H1 (cell line): Measurements from ENCODE around the gene SH2D1B. TPM values are rescaled to one million over a fixed set of nuclear protein-coding genes. Genes with fewer than 3 reads are reported as not detected.

Source experiments
- CTCF ChIA-PET: fragments of 300-600 bp; sonication (Branson Sonifier 250); formaldehyde crosslinking; loops from one replicate; lab custom pipeline; 2021; ENCODE audit not compliant: partially characterized antibody; lab: Charles Lee
- POLR2A ChIA-PET: fragments of 300-600 bp; sonication (Branson Sonifier 250); formaldehyde crosslinking; loops from one replicate; lab custom pipeline; 2021; ENCODE audit warnings: inconsistent platforms; ENCODE audit not compliant: partially characterized antibody; lab: Charles Lee
- DNase-seq, 2 experiments: peaks; one replicate each; pipeline versions ENCODE4 v3.0.0 to v3.0.0-alpha.2; 2010 to 2022; ENCODE audit warnings: low spot score in 2 of 2, low read depth in 1 of 2, mixed read lengths in 1 of 2
- FAIRE-seq: peaks from 2 replicates; lab custom pipeline; 2011; peaks lifted over from hg19 to GRCh38; lab: Jason Lieb, UNC
- H2AFZ ChIP-seq: 2 replicates; pipeline ENCODE4 v1.8.1; 2012; ENCODE audit warnings: low read length, inconsistent platforms
- H2AK5ac ChIP-seq: 2 replicates; pipeline ENCODE4 v1.6.1; 2013; ENCODE audit warnings: low read depth, low read length
- H2BK120ac ChIP-seq: replicated peaks from 2 replicates; pipeline ENCODE3; 2013; ENCODE audit warnings: low read depth, low read length, inconsistent platforms
- H2BK12ac ChIP-seq: 2 replicates; pipeline ENCODE4 v1.6.1; 2013; ENCODE audit warnings: low read depth, low read length
- H2BK15ac ChIP-seq: 2 replicates; pipeline ENCODE4 v1.6.1; 2013; ENCODE audit warnings: low read length
- H2BK20ac ChIP-seq: 2 replicates; pipeline ENCODE4 v1.6.1; 2013; ENCODE audit warnings: low read length
- H2BK5ac ChIP-seq: 2 replicates; pipeline ENCODE4 v1.6.1; 2013; ENCODE audit warnings: low read depth, low read length
- H3K14ac ChIP-seq: 2 replicates; pipeline ENCODE4 v1.6.1; 2013; ENCODE audit warnings: inconsistent platforms; ENCODE audit not compliant: insufficient read length
- H3K18ac ChIP-seq: 2 replicates; pipeline ENCODE4 v1.6.1; 2013; ENCODE audit warnings: low read length; ENCODE audit errors: extremely low read depth
- H3K23ac ChIP-seq: 2 replicates; pipeline ENCODE4 v1.6.1; 2013; ENCODE audit warnings: inconsistent platforms; ENCODE audit not compliant: insufficient read length
- H3K23me2 ChIP-seq: 2 replicates; pipeline ENCODE4 v1.6.1; 2013; ENCODE audit warnings: low read depth, low read length
- H3K27ac ChIP-seq: 2 replicates; pipeline ENCODE4 v1.6.1; 2011; ENCODE audit warnings: low read depth, low read length, inconsistent platforms
- H3K27me3 ChIP-seq, 4 experiments: replicated peaks in 1 of 4; 1 replicate in 1 of 4; 2 replicates in 3 of 4; pipeline versions ENCODE4 v1.6.1 to v1.8.1; 2011 to 2013; ENCODE audit warnings: low read length in 3 of 4, mild to moderate bottlenecking in 3 of 4, inconsistent platforms in 2 of 4, mixed read lengths in 2 of 4, moderate library complexity in 1 of 4; ENCODE audit not compliant: control insufficient read depth in 3 of 4, insufficient read depth in 3 of 4; ENCODE audit errors: extremely low read depth in 1 of 4
- H3K36me3 ChIP-seq, 4 experiments: 2 replicates each; pipeline versions ENCODE4 v1.6.1 to v1.8.1; 2011 to 2013; ENCODE audit warnings: mild to moderate bottlenecking in 4 of 4, low read length in 3 of 4, moderate library complexity in 2 of 4, control low read depth in 1 of 4, inconsistent platforms in 1 of 4; ENCODE audit not compliant: insufficient read depth in 4 of 4, control insufficient read depth in 2 of 4
- H3K4ac ChIP-seq: replicated peaks from 2 replicates; pipeline ENCODE3; 2013; ENCODE audit warnings: low read length, low read depth, mixed read lengths, inconsistent platforms; ENCODE audit not compliant: insufficient read length
- H3K4me1 ChIP-seq, 4 experiments: replicated peaks in 1 of 4; 1 replicate in 1 of 4; 2 replicates in 3 of 4; pipeline versions ENCODE4 v1.6.1 to v1.8.1; 2011 to 2013; ENCODE audit warnings: low read length in 3 of 4, inconsistent platforms in 2 of 4, mixed read lengths in 1 of 4; ENCODE audit not compliant: insufficient read depth in 4 of 4, control insufficient read depth in 3 of 4
- H3K4me2 ChIP-seq, 2 experiments: 2 replicates each; pipeline versions ENCODE4 v1.6.1 to v1.8.1; 2011 to 2013; ENCODE audit warnings: low read depth in 2 of 2, low read length in 2 of 2, control low read depth in 1 of 2, inconsistent platforms in 1 of 2, mild to moderate bottlenecking in 1 of 2; ENCODE audit not compliant: insufficient read depth in 1 of 2
- H3K4me3 ChIP-seq, 4 experiments: fragments of 200-600, 300-600 bp in 1 of 4; sonication (generic), shearing (Covaris generic), sonication (Bioruptor Twin) in 1 of 4; 2 replicates each; pipeline versions ENCODE4 v1.5.1 to v1.8.1; 2011 to 2016; ENCODE audit warnings: low read length in 4 of 4, low read depth in 3 of 4, control low read depth in 2 of 4, inconsistent platforms in 2 of 4, mild to moderate bottlenecking in 2 of 4, mixed read lengths in 1 of 4, moderate library complexity in 1 of 4; ENCODE audit not compliant: insufficient read depth in 2 of 4; ENCODE audit errors: extremely low read depth in 1 of 4
- H3K56ac ChIP-seq: replicated peaks from 2 replicates; pipeline ENCODE3; 2013; ENCODE audit warnings: low read depth, mild to moderate bottlenecking, mixed read lengths, low read length, inconsistent platforms; ENCODE audit not compliant: insufficient read length
- H3K79me1 ChIP-seq: 2 replicates; pipeline ENCODE4 v1.6.1; 2013; ENCODE audit warnings: low read depth, low read length, control low read depth
- H3K79me2 ChIP-seq, 2 experiments: 2 replicates each; pipeline versions ENCODE4 v1.6.1 to v1.8.1; 2012 to 2013; ENCODE audit warnings: low read length in 2 of 2, mild to moderate bottlenecking in 2 of 2, inconsistent platforms in 1 of 2; ENCODE audit not compliant: insufficient read depth in 2 of 2, control insufficient read depth in 1 of 2
- H3K9ac ChIP-seq, 4 experiments: replicated peaks in 1 of 4; 1 replicate in 1 of 4; 2 replicates in 3 of 4; pipeline versions ENCODE4 v1.6.1 to v1.8.1; 2011 to 2013; ENCODE audit warnings: low read depth in 3 of 4, low read length in 3 of 4, control low read depth in 2 of 4, mild to moderate bottlenecking in 2 of 4, moderate library complexity in 2 of 4, inconsistent platforms in 1 of 4; ENCODE audit errors: extremely low read depth in 1 of 4
- H3K9me3 ChIP-seq, 2 experiments: 2 replicates each; pipeline versions ENCODE4 v1.6.1 to v1.8.1; 2012 to 2013; ENCODE audit warnings: mild to moderate bottlenecking in 2 of 2, moderate library complexity in 2 of 2, control low read depth in 1 of 2, inconsistent platforms in 1 of 2, low read depth in 1 of 2, low read length in 1 of 2, mixed read lengths in 1 of 2; ENCODE audit not compliant: insufficient read depth in 2 of 2
- H4K20me1 ChIP-seq, 2 experiments: replicated peaks in 1 of 2; 2 replicates each; pipeline versions ENCODE3 to v1.8.1; 2011 to 2013; ENCODE audit warnings: inconsistent platforms in 2 of 2, low read length in 2 of 2, mild to moderate bottlenecking in 1 of 2; ENCODE audit not compliant: insufficient read depth in 2 of 2, control insufficient read depth in 1 of 2
- H4K5ac ChIP-seq: 2 replicates; pipeline ENCODE4 v1.6.1; 2013; ENCODE audit warnings: low read length, low read depth, mixed read lengths, inconsistent platforms; ENCODE audit not compliant: insufficient read length
- H4K8ac ChIP-seq: 2 replicates; pipeline ENCODE4 v1.8.0; 2013; ENCODE audit warnings: mild to moderate bottlenecking, moderate library complexity, low read length, inconsistent platforms; ENCODE audit not compliant: insufficient read depth; ENCODE audit errors: extremely low read depth
- H4K91ac ChIP-seq: replicated peaks from 2 replicates; pipeline ENCODE3; 2013; ENCODE audit warnings: low read length, mixed read lengths, inconsistent platforms; ENCODE audit not compliant: insufficient read length
- NRF1 ChIP-seq: IDR thresholded peaks from 2 replicates; pipeline ENCODE4 v1.6.1; 2011; ENCODE audit warnings: mild to moderate bottlenecking, low read depth, low read length, improper control_type of control experiment
- RFX5 ChIP-seq: IDR thresholded peaks from 2 replicates; pipeline ENCODE4 v1.6.1; 2011; ENCODE audit warnings: low read depth, low read length, improper control_type of control experiment, borderline replicate concordance
- SP4 ChIP-seq: IDR thresholded peaks from 2 replicates; pipeline ENCODE4 v1.6.1; 2012; ENCODE audit warnings: low read length, inconsistent platforms
- YY1 ChIP-seq: IDR thresholded peaks from 2 replicates; pipeline ENCODE4 v1.6.1; 2011; ENCODE audit warnings: low read depth, mild to moderate bottlenecking, low read length
- WGBS, 2 experiments: shearing (Covaris generic) in 1 of 2; methylation state at CpG; one replicate each; pipeline versions ENCODE4 v1.1.6 to v1.1.7; 2013 to 2015; ENCODE audit warnings: low lambda C conversion rate in 2 of 2, mixed read lengths in 2 of 2, inconsistent platforms in 1 of 2, low coverage in 1 of 2, missing lambda C conversion rate in 1 of 2; ENCODE audit not compliant: insufficient replicate concordance in 2 of 2, insufficient coverage in 1 of 2, insufficient read length in 1 of 2; ENCODE audit errors: extremely low coverage in 1 of 2, missing lambda C conversion rate in 1 of 2; 5-methylcytosine and 5-hydroxymethylcytosine counted together
- polyA plus RNA-seq, 7 experiments: library from polyadenylated mRNA; depleted of rRNA in 3 of 7; stranded (reverse) in 5 of 7; unstranded in 2 of 7; fragments of >200 nt in 5 of 7; fragments of 200-250 nt in 2 of 7; gene quantifications; 1 replicate in 5 of 7; 2 replicates in 1 of 7; 4 replicates in 1 of 7; pipeline versions ENCODE4 v1.2.1 to v1.2.3, GENCODE V29; 2011 to 2013; ENCODE audit warnings: missing spikeins in 2 of 7, mixed read lengths in 2 of 7
- total RNA-seq: library from RNA; stranded (reverse); fragmentation: NEBNext Ultra II Directional; extraction: Animal tissue kit (Norgen Biotek cat#: 25700); gene quantifications from 2 replicates; pipeline ENCODE4 v1.2.1, GENCODE V29; 2021

Gene SH2D1B
- total and polyA plus RNA-seq, 2 of the 8 experiments (the other 6 are each of a cell fraction or from before 2014, with no cell fraction given) = not detected

- ChIA-PET POLR2A (interaction anchor here (1.2 kb wide), 2 partner anchors 9 to 32 kb away, joined by 3 read pairs; partner anchors contain the start of gene C1orf226), CTCF (interaction anchor here (1.0 to 6.4 kb wide), 18 partner anchors 8 to 484 kb away, joined by 3 to 46 read pairs (median 8); partner anchors contain the start of gene C1orf226)
- Histone ChIP-seq H4K5ac (no peak overlapping the region), H3K79me1 (no peaks in the 10 kb centered on the region), H3K23ac (no peak overlapping the region), H3K23me2 (no peaks in the 10 kb centered on the region), H3K4me2 (no peak overlapping the region), H2BK120ac (no peak overlapping the region), H3K9me3 (no peaks in the 10 kb centered on the region), H2BK15ac (0 out of 2 replicates have a peak overlapping the region, but pooled peaks have one; percentile 18), H3K79me2 (no peaks in the 10 kb centered on the region), H4K20me1 (no peaks in the 10 kb centered on the region), H4K8ac (no peak overlapping the region), H2BK20ac (0 out of 2 replicates have a peak overlapping the region, but pooled peaks have one; percentile 18), H3K18ac (no peak overlapping the region), H2AFZ (no peak overlapping the region), H3K9ac (no peak overlapping the region), H3K27ac (no peak overlapping the region), H4K91ac (no peak overlapping the region), H3K4ac (no peak overlapping the region), H2BK12ac (no peak overlapping the region), H3K56ac (no peak overlapping the region), H3K27me3 (no peaks in the 10 kb centered on the region), H3K4me1 (peaks cover 0 to 6% (median 1%) of the 10 kb centered on the region in 4 experiments; a peak in 4 of 7 replicates), H2AK5ac (no peak overlapping the region), H3K4me3 (no peak overlapping the region), H2BK5ac (no peak overlapping the region), H3K14ac (no peak overlapping the region), H3K36me3 (no peaks in the 10 kb centered on the region)
- no peak for FAIRE-seq
- no peak for TF ChIP-seq NRF1
- no peak for TF ChIP-seq YY1
- no peak for TF ChIP-seq SP4
- TF ChIP-seq RFX5 = no peak
- DNase-seq = peak in 1 of 2 experiments; percentile 43
- 83% methylated on average over 6 of the region's 9 CpGs; no CpG with 5 or more reads in 1 of the 2 experiments for WGBS, 2 experiments
These were observed 22.0 kb downstream of the SH2D1B start for GRCh38 chr1:162389971-162390370.
